Heart left ventricle (tissue), 16 donors: ENCODE results near the gene LAX1. TPM values are rescaled to one million over a fixed set of nuclear protein-coding genes. Genes with fewer than 3 reads are reported as not detected.

ENCODE experiments used
- ATAC-seq, 4 donors: fragments of 200-7000 bp; cut with Tn5 transposase; one replicate each; pipeline ENCODE4 v1.9.1; 2020 to 2022; ENCODE audit warnings: moderate library complexity in 4 of 4, mild to moderate bottlenecking in 3 of 4, moderate number of reproducible peaks in 1 of 4
- DNase-seq, 5 donors: peaks; one replicate each; pipeline ENCODE4 v3.0.0-alpha.2; 2020
- H3K27ac ChIP-seq, 12 donors: fragments of 200-600 bp; sonication (generic) in 4 of 12; one replicate each; pipeline versions ENCODE4 v1.5.0 to v1.8.0; 2016 to 2022; ENCODE audit warnings: mild to moderate bottlenecking in 2 of 12
- H3K27me3 ChIP-seq, 9 donors: fragments of 200-600 bp; sonication (generic) in 2 of 9; one replicate each; pipeline versions ENCODE4 v1.5.1 to v1.8.0; 2016 to 2022; ENCODE audit warnings: mild to moderate bottlenecking in 3 of 9
- H3K36me3 ChIP-seq, 9 donors: fragments of 200-600 bp; sonication (generic) in 2 of 9; one replicate each; pipeline versions ENCODE4 v1.5.0 to v1.8.0; 2018 to 2022; ENCODE audit warnings: mild to moderate bottlenecking in 2 of 9
- H3K4me1 ChIP-seq, 12 donors: fragments of 200-600 bp; sonication (generic) in 4 of 12; one replicate each; pipeline versions ENCODE4 v1.5.0 to v1.8.0; 2016 to 2022; ENCODE audit warnings: mild to moderate bottlenecking in 3 of 12
- H3K4me3 ChIP-seq, 12 donors: fragments of 200-600 bp; sonication (generic) in 4 of 12; one replicate each; pipeline versions ENCODE4 v1.5.0 to v1.8.0; 2017 to 2022; ENCODE audit warnings: mild to moderate bottlenecking in 9 of 12, moderate library complexity in 4 of 12
- H3K9me3 ChIP-seq, 12 donors: fragments of 200-600 bp; sonication (generic) in 4 of 12; one replicate each; pipeline versions ENCODE4 v1.5.0 to v1.8.0; 2016 to 2022; ENCODE audit warnings: mild to moderate bottlenecking in 1 of 12
- CTCF ChIP-seq, 12 donors: fragments of 200-600 bp; sonication (generic) in 4 of 12; IDR thresholded peaks; one replicate each; pipeline versions ENCODE4 v1.5.0 to v1.8.0; 2018 to 2022; ENCODE audit warnings: antibody characterized with exemption in 12 of 12, mild to moderate bottlenecking in 5 of 12
- POLR2A ChIP-seq, 2 donors: fragments of 450-650 bp; IDR thresholded peaks; one replicate each; pipeline ENCODE4 v1.6.1; 2017; ENCODE audit warnings: antibody characterized with exemption in 2 of 2, mild to moderate bottlenecking in 2 of 2, moderate library complexity in 2 of 2
- WGBS, 4 donors: extraction: QIAGEN DNeasy Blood & Tissue Kit in 2 of 4; methylation state at CpG; one replicate each; pipeline versions ENCODE4 v1.1.5 to v1.1.7; 2013 to 2018; 5-methylcytosine and 5-hydroxymethylcytosine counted together
- intact Hi-C, 10 donors: fragments of 100-400 bp; cut with DNase I; formaldehyde crosslinking; loops; one replicate each; pipeline versions ENCODE4 v1.11.1 to v1.14.2; 2022
- polyA plus RNA-seq, 2 donors: library from polyadenylated mRNA; stranded (reverse); fragments of 200-250 nt; gene quantifications; one replicate each; pipeline ENCODE4 v1.2.3, GENCODE V29; 2013
- total RNA-seq, 9 donors: library from RNA; depleted of rRNA in 2 of 9; stranded (reverse); fragments of >200 nt in 2 of 9; fragmentation: NEBNext Ultra II Directional in 3 of 9; extraction: Animal tissue kit (Norgen Biotek cat#: 25700) in 3 of 9; gene quantifications; one replicate each; pipeline versions ENCODE4 v1.1.0 to v1.2.4, GENCODE V29; 2016 to 2023
- donor health status: ischemic (EF 13 %, LVEDD 7.1; RV severe dilation, severe dysfunction).
- donor health status: healthy with polysubstance abuse.
- donor health status: DM: no; HTN: yes; CAD: no.
- donor health status: DM: no; HTN: no; CAD: no.
- donor health status: ischemic (EF 25% LVEDD 6.9; RV normal size, moderate dysfunction).
- donor health status: ischemic (EF 25% LVEDD 5.7; RV mildly dilated, moderate dysfunction).
- donor health status: healthy.
- donor health status: DM: yes; HTN: yes; CAD: no.
- donor health status: ischemic (EF 35%, LVEDD 5.7; RV mildly dilated, moderate dysfunction).
- donor health status: nonischemic (EF 11% LVEDD 7.7; RV severe dilation, severe dysfunction).
- donor health status: DM: yes; HTN: yes; CAD: no.
- donor health status: PGD.
- donor health status: ischemic (EF 29% LVEDD 5.4; RV normal size, mild dysfunction).
- donor health status: nonischemic (EF 23%, LVEDD 6.1; RV moderate dilation, normal function).

The LAX1 gene
- total and polyA plus RNA-seq, 11 donors = 0.04 to 1.7 (median 0.18) TPM; not detected in 3

GRCh38 chr1:203823306-203823705 lies 58.3 kb downstream of the LAX1 start:
- H3K9me3 ChIP-seq = no peaks in the 10 kb centered on the region
- H3K4me1 ChIP-seq = no peaks in the 10 kb centered on the region
- no peak for DNase-seq
- no peak overlapping the region for H3K27ac ChIP-seq
- intact Hi-C loops = loop anchor here in 1 of 10 donors (10.0 kb wide), 1 partner anchor 99 kb away; no protein-coding TSS in a partner anchor
- WGBS, 4 donors = 88 to 100% (median 92%) methylated on average over 1 of the region's 1 CpG
- no peak overlapping the region for H3K4me3 ChIP-seq
- no peak for TF ChIP-seq POLR2A (IDR thresholded peaks at IDR 0.05)
- no peak for TF ChIP-seq CTCF (IDR thresholded peaks at IDR 0.05)
- ATAC-seq = no peak
- peaks cover 0 to 99% (median 92%) of the 10 kb centered on the region in 9 donors for H3K36me3 ChIP-seq
- no peaks in the 10 kb centered on the region for H3K27me3 ChIP-seq

Other genes starting within 250 kb of the LAX1 start
- 100 to 1,000 TPM in 8 of 9 donors, 10 to 100 TPM in 1; 87.0 to 253 (median 159) TPM for gene ATP2B4, start 138.4 kb upstream of the LAX1 start, total RNA-seq
- gene ATP2B4, start 138.4 kb upstream of the LAX1 start, polyA plus RNA-seq = 100 to 1,000 TPM in 1 of 2 donors, 10 to 100 TPM in 1; 56.0 to 142 TPM
- gene ZBED6, start 30.4 kb downstream of the LAX1 start, total RNA-seq = 10 to 100 TPM in 8 of 9 donors, 1 to 10 TPM in 1; 7.1 to 19.6 (median 11.9) TPM
- gene ZBED6, start 30.4 kb downstream of the LAX1 start, polyA plus RNA-seq = 1 to 10 TPM; 1.3 to 2.8 TPM
- 10 to 100 TPM; 37.4 to 54.2 (median 43.5) TPM for gene ZC3H11A, start 30.4 kb downstream of the LAX1 start, total RNA-seq
- 10 to 100 TPM; 25.6 to 31.7 TPM for gene ZC3H11A, start 30.4 kb downstream of the LAX1 start, polyA plus RNA-seq
- gene SNRPE, start 96.4 kb downstream of the LAX1 start, total RNA-seq = 10 to 100 TPM; 17.7 to 66.4 (median 48.6) TPM
- gene SNRPE, start 96.4 kb downstream of the LAX1 start, polyA plus RNA-seq = 100 to 1,000 TPM in 1 of 2 donors, 10 to 100 TPM in 1; 63.1 to 124 TPM